Endothelial cell (in vitro differentiated cells): ENCODE measurements around the gene ADGRG3. TPM values are rescaled to one million over a fixed set of nuclear protein-coding genes. Genes with fewer than 3 reads are reported as not detected.
A peak's percentile ranks its signal among the peaks of the same experiment; 100 is the strongest.

ENCODE experiments used
- DNase-seq: peaks from one replicate; pipeline ENCODE4 v3.0.0; 2021; ENCODE audit warnings: low spot score
- H3K27ac Mint-ChIP-seq: one replicate; pipeline ENCODE4 v1.8.0; 2021; ENCODE audit warnings: mixed read lengths, inconsistent platforms; ENCODE audit not compliant: unreplicated experiment
- H3K27me3 Mint-ChIP-seq: one replicate; pipeline ENCODE4 v1.8.0; 2021; ENCODE audit warnings: mild to moderate bottlenecking, moderate library complexity, mixed read lengths, inconsistent platforms; ENCODE audit not compliant: unreplicated experiment
- H3K36me3 Mint-ChIP-seq: one replicate; pipeline ENCODE4 v1.8.0; 2021; ENCODE audit warnings: mild to moderate bottlenecking, low read depth, mixed read lengths, inconsistent platforms; ENCODE audit not compliant: unreplicated experiment
- H3K4me1 Mint-ChIP-seq: one replicate; pipeline ENCODE4 v1.8.0; 2021; ENCODE audit warnings: mild to moderate bottlenecking, mixed read lengths, inconsistent platforms; ENCODE audit not compliant: unreplicated experiment
- H3K4me3 Mint-ChIP-seq: one replicate; pipeline ENCODE4 v1.8.0; 2021; ENCODE audit warnings: mild to moderate bottlenecking, mixed read lengths, inconsistent platforms; ENCODE audit not compliant: unreplicated experiment
- H3K9me3 Mint-ChIP-seq: one replicate; pipeline ENCODE4 v1.8.0; 2021; ENCODE audit warnings: mixed read lengths, inconsistent platforms; ENCODE audit not compliant: unreplicated experiment
- total RNA-seq: library from RNA; stranded (reverse); fragmentation: NEBNext Ultra II Directional; extraction: Animal tissue kit (Norgen Biotek cat#: 25700); gene quantifications from one replicate; pipeline ENCODE4 v1.2.1, GENCODE V29; 2021; ENCODE audit not compliant: unreplicated experiment
- TF ChIP-seq, protein P1 (sequence below): fragments of 200-600 bp; sonication (generic); IDR thresholded peaks from one replicate; pipeline ENCODE4 v1.5.0; 2021; ENCODE audit warnings: antibody characterized with exemption; ENCODE audit not compliant: unreplicated experiment

ADGRG3 gene
- total RNA-seq, 1 donor from 2014 or later = 0.31 TPM

DNA sequence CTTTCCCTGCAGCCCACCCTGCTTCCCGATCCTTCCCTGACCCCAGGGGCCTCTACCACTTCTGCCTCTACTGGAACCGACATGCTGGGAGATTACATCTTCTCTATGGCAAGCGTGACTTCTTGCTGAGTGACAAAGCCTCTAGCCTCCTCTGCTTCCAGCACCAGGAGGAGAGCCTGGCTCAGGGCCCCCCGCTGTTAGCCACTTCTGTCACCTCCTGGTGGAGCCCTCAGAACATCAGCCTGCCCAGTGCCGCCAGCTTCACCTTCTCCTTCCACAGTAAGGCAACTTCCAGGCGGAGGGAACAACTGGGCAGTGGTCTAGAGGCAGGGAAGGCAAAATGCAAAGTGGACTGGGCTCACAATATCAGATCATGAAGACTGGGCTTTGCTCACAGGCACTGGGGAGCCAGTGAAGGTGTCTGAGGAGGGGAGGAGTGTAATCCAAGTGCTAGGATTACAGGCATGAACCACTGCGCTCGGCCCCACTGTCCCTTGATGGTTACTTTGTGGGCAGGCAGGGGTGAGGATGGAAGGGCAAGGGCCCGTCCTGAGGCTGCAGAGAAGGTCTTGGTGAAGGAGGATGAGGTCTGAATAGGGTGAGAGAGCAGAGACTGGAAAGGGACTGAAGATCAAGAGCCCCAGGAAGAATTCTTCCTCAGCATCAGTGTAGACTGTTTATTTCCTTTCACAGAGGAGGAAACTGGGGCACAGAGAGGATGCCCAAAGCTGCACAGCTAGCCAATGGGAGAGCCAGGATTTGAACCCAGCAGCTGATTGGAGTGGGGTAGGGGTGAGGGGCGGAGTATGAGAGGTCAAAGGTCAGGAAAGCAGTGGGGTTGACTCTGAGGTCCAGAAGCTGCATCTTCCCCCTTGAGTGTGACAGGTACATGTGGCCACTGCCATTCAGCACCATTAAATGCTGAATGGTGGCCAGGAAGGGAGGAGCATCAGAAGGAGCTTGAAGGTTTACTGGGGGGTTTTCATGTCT is 16.5 kb upstream of the ADGRG3 start:
- peak overlapping the region; percentile 34 for H3K27ac Mint-ChIP-seq
- no peaks in the 10 kb centered on the region for H3K36me3 Mint-ChIP-seq
- H3K4me3 Mint-ChIP-seq = no peak overlapping the region
- DNase-seq = no peak
- H3K27me3 Mint-ChIP-seq = peaks cover 6% of the 10 kb centered on the region
- peaks cover 23% of the 10 kb centered on the region for H3K4me1 Mint-ChIP-seq
- TF ChIP-seq, protein P1, sequence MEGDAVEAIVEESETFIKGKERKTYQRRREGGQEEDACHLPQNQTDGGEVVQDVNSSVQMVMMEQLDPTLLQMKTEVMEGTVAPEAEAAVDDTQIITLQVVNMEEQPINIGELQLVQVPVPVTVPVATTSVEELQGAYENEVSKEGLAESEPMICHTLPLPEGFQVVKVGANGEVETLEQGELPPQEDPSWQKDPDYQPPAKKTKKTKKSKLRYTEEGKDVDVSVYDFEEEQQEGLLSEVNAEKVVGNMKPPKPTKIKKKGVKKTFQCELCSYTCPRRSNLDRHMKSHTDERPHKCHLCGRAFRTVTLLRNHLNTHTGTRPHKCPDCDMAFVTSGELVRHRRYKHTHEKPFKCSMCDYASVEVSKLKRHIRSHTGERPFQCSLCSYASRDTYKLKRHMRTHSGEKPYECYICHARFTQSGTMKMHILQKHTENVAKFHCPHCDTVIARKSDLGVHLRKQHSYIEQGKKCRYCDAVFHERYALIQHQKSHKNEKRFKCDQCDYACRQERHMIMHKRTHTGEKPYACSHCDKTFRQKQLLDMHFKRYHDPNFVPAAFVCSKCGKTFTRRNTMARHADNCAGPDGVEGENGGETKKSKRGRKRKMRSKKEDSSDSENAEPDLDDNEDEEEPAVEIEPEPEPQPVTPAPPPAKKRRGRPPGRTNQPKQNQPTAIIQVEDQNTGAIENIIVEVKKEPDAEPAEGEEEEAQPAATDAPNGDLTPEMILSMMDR = no peak
- no peaks in the 10 kb centered on the region for H3K9me3 Mint-ChIP-seq

DNA sequence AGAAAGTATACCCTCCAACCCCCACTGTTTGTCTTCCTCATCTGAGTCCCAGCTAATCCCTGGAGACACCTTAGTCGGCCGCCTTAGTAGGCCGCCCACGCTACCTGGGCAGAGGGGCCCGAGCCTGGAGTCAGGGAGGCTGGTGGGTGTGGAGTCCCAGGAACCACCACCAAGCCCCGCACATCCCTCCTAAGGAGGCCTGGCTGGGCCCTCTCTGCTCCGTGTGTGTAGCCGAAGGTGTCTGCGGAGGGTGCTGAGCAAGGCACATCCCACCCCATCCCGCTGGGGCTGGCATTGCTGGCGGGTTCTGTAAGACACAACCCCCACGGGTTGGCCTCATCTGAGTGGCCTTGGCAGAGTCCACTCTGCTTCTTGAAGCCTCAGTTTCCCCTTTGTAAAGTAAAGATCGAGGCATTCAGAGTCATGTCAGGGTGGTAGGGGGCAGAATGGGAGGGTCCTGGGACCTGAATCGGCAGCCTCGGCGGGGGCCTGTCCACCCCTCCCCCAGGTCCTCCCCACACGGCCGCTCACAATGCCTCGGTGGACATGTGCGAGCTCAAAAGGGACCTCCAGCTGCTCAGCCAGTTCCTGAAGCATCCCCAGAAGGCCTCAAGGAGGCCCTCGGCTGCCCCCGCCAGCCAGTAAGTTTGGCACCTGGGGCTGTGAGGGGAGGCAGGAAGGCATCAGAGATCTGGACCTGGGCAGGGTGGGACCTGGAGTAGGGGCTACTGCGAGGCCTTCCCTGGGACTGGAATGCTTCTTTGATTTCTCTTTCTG is 15.2 kb upstream of the ADGRG3 start:
- no peak for DNase-seq
- H3K4me1 Mint-ChIP-seq = peaks cover 16% of the 10 kb centered on the region
- no peak overlapping the region for H3K4me3 Mint-ChIP-seq
- no peaks in the 10 kb centered on the region for H3K36me3 Mint-ChIP-seq
- no peaks in the 10 kb centered on the region for H3K9me3 Mint-ChIP-seq
- no peak overlapping the region for H3K27ac Mint-ChIP-seq
- peaks cover 8% of the 10 kb centered on the region for H3K27me3 Mint-ChIP-seq
- TF ChIP-seq, protein P1 = no peak

DNA sequence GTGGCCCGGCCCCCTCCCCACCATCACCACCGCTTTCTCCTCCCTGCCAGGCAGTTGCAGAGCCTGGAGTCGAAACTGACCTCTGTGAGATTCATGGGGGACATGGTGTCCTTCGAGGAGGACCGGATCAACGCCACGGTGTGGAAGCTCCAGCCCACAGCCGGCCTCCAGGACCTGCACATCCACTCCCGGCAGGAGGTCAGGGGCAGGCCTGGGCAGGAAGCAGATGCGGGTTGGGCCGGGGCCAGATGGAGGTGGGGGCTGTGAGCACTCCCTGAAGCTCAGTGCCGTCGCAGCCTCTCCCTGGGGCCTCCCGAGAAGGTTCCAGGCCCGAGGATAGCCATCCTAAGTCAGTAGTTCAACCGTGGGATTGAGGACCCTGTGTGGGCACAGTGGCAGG is 14.2 kb upstream of the ADGRG3 start:
- no peaks in the 10 kb centered on the region for H3K9me3 Mint-ChIP-seq
- peaks cover 10% of the 10 kb centered on the region for H3K4me1 Mint-ChIP-seq
- no peak for DNase-seq
- TF ChIP-seq, protein P1 = no peak
- peaks cover 12% of the 10 kb centered on the region for H3K27me3 Mint-ChIP-seq
- H3K36me3 Mint-ChIP-seq = no peaks in the 10 kb centered on the region
- H3K4me3 Mint-ChIP-seq = no peak overlapping the region
- no peak overlapping the region for H3K27ac Mint-ChIP-seq

DNA sequence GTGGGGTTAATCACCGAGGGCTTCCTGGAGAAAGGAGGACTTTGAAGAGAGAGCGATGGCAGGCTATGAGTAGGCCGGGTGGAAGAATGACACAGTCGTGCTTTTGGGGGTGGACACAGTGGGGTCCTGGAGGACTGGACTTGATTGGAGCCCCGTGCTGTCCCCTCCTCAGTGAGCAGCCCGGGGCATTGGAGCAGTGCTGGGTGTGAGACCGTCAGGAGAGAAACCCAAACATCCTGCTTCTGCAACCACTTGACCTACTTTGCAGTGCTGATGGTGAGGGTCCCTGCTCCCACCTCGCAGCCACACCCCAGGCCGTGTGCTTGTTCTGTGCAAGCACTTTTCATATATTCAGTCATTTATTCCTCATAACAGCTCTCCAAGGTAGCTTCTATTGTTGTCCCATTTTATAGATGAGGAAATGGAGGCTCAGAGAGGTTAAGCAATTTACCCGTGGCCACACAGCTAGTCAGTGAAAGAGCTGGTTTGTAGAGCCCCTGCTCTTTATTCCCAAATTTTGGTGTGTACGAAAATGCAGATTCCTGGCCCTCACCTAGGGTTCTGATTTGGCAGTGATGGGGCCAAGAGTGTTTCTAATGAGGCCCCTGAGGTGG is 11.7 kb upstream of the ADGRG3 start:
- no peaks in the 10 kb centered on the region for H3K36me3 Mint-ChIP-seq
- peaks cover 10% of the 10 kb centered on the region for H3K27me3 Mint-ChIP-seq
- TF ChIP-seq, protein P1 = no peak
- DNase-seq = no peak
- H3K4me1 Mint-ChIP-seq = peaks cover 9% of the 10 kb centered on the region
- H3K27ac Mint-ChIP-seq = no peak overlapping the region
- no peak overlapping the region for H3K4me3 Mint-ChIP-seq
- H3K9me3 Mint-ChIP-seq = no peaks in the 10 kb centered on the region
